ENCODE measurements around the gene LRRC4C.

The LRRC4C gene

DNA sequence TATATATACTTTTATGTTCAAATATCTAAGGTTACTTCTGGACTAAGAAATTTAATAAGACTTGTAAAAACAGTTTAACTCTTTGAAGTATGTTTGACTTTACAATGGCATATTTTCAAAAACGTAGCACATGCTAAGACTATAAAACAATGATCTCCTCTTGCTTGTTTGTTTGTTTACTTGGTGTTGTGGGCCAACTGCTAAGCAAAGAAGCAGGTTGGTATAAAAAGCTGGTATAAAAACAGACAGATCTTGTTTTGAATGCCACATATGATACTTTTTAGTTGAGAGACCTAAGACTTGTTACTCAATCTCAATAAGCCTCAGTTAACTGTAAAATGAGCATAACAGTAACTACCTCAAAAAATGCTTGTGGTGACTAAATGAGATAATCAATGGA lies 1206.3 kb downstream of the LRRC4C start:
- H3K36me3 ChIP-seq (ENCODE audit: insufficient read depth, low read length) = no peaks in the 10 kb centered on the region
- H3K27ac ChIP-seq (ENCODE audit: low read length) = no peak overlapping the region
- ATAC-seq (ENCODE audit: insufficient read depth, low read depth) (no peak), DNase-seq (no peak)
- no peak overlapping the region for H3K4me3 ChIP-seq (ENCODE audit: low read depth in 1 of 2, low read length in 2 of 2)
- no peak overlapping the region for H3K9ac ChIP-seq (ENCODE audit: low read depth, low read length)
- no peaks in the 10 kb centered on the region for H3K4me1 ChIP-seq (ENCODE audit: insufficient read depth, low read length)
- H3K4me2 ChIP-seq (ENCODE audit: insufficient read depth, low read length) = no peak overlapping the region
- no peaks in the 10 kb centered on the region for H3K79me2 ChIP-seq (ENCODE audit: insufficient read depth, low read length)
- TF ChIP-seq, protein P1, sequence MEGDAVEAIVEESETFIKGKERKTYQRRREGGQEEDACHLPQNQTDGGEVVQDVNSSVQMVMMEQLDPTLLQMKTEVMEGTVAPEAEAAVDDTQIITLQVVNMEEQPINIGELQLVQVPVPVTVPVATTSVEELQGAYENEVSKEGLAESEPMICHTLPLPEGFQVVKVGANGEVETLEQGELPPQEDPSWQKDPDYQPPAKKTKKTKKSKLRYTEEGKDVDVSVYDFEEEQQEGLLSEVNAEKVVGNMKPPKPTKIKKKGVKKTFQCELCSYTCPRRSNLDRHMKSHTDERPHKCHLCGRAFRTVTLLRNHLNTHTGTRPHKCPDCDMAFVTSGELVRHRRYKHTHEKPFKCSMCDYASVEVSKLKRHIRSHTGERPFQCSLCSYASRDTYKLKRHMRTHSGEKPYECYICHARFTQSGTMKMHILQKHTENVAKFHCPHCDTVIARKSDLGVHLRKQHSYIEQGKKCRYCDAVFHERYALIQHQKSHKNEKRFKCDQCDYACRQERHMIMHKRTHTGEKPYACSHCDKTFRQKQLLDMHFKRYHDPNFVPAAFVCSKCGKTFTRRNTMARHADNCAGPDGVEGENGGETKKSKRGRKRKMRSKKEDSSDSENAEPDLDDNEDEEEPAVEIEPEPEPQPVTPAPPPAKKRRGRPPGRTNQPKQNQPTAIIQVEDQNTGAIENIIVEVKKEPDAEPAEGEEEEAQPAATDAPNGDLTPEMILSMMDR (IDR thresholded peaks at IDR 0.05; ENCODE audit: borderline replicate concordance, extremely low read depth, low read length, poor library complexity, severe bottlenecking) = no peak
- TF ChIP-seq EZH2 (IDR thresholded peaks at IDR 0.05; ENCODE audit: borderline replicate concordance, low read depth, low read length, severe bottlenecking) = no peak
- no peaks in the 10 kb centered on the region for H4K20me1 ChIP-seq (ENCODE audit: insufficient read depth, low read length)
- H2AFZ ChIP-seq (ENCODE audit: low read depth, low read length) = no peak overlapping the region
- no peaks in the 10 kb centered on the region for H3K27me3 ChIP-seq (ENCODE audit: insufficient read depth, low read length, poor library complexity)
- H3K9me3 ChIP-seq (ENCODE audit: insufficient read depth, low read length, severe bottlenecking) = peaks cover 2% of the 10 kb centered on the region

DNA sequence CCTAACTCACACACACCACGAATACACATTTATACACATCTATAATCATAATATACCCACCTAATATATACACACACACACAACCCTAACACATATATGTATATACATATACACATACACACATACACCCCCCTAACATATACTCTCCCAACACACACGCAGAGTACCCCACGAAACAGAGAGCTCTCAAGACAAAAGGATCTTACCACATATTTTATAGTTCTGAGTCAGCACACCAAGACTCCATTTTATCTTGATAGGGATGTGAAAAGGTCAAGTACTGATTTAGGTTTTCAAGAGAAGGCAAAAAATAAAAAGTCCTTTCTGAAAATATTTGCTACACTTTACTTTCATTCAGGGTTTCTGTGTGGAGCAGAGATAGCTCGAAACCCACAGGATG lies 1207.2 kb downstream of the LRRC4C start:
- H3K4me3 ChIP-seq (ENCODE audit: low read depth in 1 of 2, low read length in 2 of 2) = no peak overlapping the region
- H3K27me3 ChIP-seq (ENCODE audit: insufficient read depth, low read length, poor library complexity) = no peaks in the 10 kb centered on the region
- H3K9ac ChIP-seq (ENCODE audit: low read depth, low read length) = no peak overlapping the region
- H3K9me3 ChIP-seq (ENCODE audit: insufficient read depth, low read length, severe bottlenecking) = no peaks in the 10 kb centered on the region
- H3K4me2 ChIP-seq (ENCODE audit: insufficient read depth, low read length) = no peak overlapping the region
- H3K79me2 ChIP-seq (ENCODE audit: insufficient read depth, low read length) = no peaks in the 10 kb centered on the region
- H4K20me1 ChIP-seq (ENCODE audit: insufficient read depth, low read length) = no peaks in the 10 kb centered on the region
- no peaks in the 10 kb centered on the region for H3K36me3 ChIP-seq (ENCODE audit: insufficient read depth, low read length)
- H3K4me1 ChIP-seq (ENCODE audit: insufficient read depth, low read length) = no peaks in the 10 kb centered on the region
- H3K27ac ChIP-seq (ENCODE audit: low read length) = no peak overlapping the region
- H2AFZ ChIP-seq (ENCODE audit: low read depth, low read length) = no peak overlapping the region
- ATAC-seq (ENCODE audit: insufficient read depth, low read depth) (no peak), DNase-seq (no peak)
- TF ChIP-seq, protein P1 (IDR thresholded peaks at IDR 0.05; ENCODE audit: borderline replicate concordance, extremely low read depth, low read length, poor library complexity, severe bottlenecking) = no peak
- no peak for TF ChIP-seq EZH2 (IDR thresholded peaks at IDR 0.05; ENCODE audit: borderline replicate concordance, low read depth, low read length, severe bottlenecking)

GRCh38 chr11:40246983-40247382 lies 1212.5 kb downstream of the LRRC4C start:
- H2AFZ ChIP-seq (ENCODE audit: low read depth, low read length) = no peak overlapping the region
- H3K4me1 ChIP-seq (ENCODE audit: insufficient read depth, low read length) = no peaks in the 10 kb centered on the region
- H3K9ac ChIP-seq (ENCODE audit: low read depth, low read length) = no peak overlapping the region
- no peak overlapping the region for H3K4me3 ChIP-seq (ENCODE audit: low read depth in 1 of 2, low read length in 2 of 2)
- H3K27ac ChIP-seq (ENCODE audit: low read length) = no peak overlapping the region
- no peak for TF ChIP-seq EZH2 (IDR thresholded peaks at IDR 0.05; ENCODE audit: borderline replicate concordance, low read depth, low read length, severe bottlenecking)
- TF ChIP-seq, protein P1 (IDR thresholded peaks at IDR 0.05; ENCODE audit: borderline replicate concordance, extremely low read depth, low read length, poor library complexity, severe bottlenecking) = no peak
- no peaks in the 10 kb centered on the region for H3K9me3 ChIP-seq (ENCODE audit: insufficient read depth, low read length, severe bottlenecking)
- DNase-seq = no peak
- no peaks in the 10 kb centered on the region for H3K79me2 ChIP-seq (ENCODE audit: insufficient read depth, low read length)
- H3K4me2 ChIP-seq (ENCODE audit: insufficient read depth, low read length) = no peak overlapping the region
- ATAC-seq (ENCODE audit: insufficient read depth, low read depth) = no peak
- H3K36me3 ChIP-seq (ENCODE audit: insufficient read depth, low read length) = no peaks in the 10 kb centered on the region
- no peaks in the 10 kb centered on the region for H3K27me3 ChIP-seq (ENCODE audit: insufficient read depth, low read length, poor library complexity)
- H4K20me1 ChIP-seq (ENCODE audit: insufficient read depth, low read length) = no peaks in the 10 kb centered on the region

DNA sequence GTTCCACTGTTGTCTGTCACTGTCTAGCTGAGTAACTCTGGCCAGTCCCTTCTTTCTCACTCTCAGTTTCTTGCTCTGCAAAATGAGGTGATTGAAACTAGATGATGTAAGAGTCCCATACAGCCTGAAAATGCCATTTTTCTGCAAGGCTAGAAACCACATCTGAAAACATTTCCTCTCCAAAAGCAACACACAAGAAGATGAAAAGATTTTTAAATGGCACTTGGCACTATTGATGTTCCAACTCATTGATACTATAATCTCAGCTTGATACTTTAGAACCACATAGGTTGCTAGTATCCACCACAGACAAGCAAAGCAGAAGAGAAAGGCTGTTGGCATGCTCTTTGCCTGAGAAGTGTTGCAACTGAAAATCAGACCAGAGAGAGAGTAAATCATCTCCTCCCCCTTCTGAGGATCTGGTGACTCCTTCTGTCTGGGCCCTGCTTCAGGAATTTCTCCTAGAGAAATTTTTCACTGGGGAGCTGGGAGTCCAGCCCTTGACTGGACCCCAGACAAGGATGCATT lies 1217.9 kb downstream of the LRRC4C start:
- Histone ChIP-seq H3K27me3 (ENCODE audit: insufficient read depth, low read length, poor library complexity) (no peaks in the 10 kb centered on the region), H3K4me3 (ENCODE audit: low read depth in 1 of 2, low read length in 2 of 2) (no peak overlapping the region), H3K36me3 (ENCODE audit: insufficient read depth, low read length) (no peaks in the 10 kb centered on the region), H2AFZ (ENCODE audit: low read depth, low read length) (no peak overlapping the region), H3K9ac (ENCODE audit: low read depth, low read length) (no peak overlapping the region), H3K79me2 (ENCODE audit: insufficient read depth, low read length) (no peaks in the 10 kb centered on the region), H3K27ac (ENCODE audit: low read length) (no peak overlapping the region), H3K4me1 (ENCODE audit: insufficient read depth, low read length) (no peaks in the 10 kb centered on the region), H3K9me3 (ENCODE audit: insufficient read depth, low read length, severe bottlenecking) (no peaks in the 10 kb centered on the region), H4K20me1 (ENCODE audit: insufficient read depth, low read length) (no peaks in the 10 kb centered on the region), H3K4me2 (ENCODE audit: insufficient read depth, low read length) (no peak overlapping the region)
- ATAC-seq (ENCODE audit: insufficient read depth, low read depth) (no peak), DNase-seq (no peak)
- TF ChIP-seq EZH2 (IDR thresholded peaks at IDR 0.05; ENCODE audit: borderline replicate concordance, low read depth, low read length, severe bottlenecking) = no peak
- TF ChIP-seq, protein P1 (IDR thresholded peaks at IDR 0.05; ENCODE audit: borderline replicate concordance, extremely low read depth, low read length, poor library complexity, severe bottlenecking) = no peak
